ENCODE measurements around the gene ZNF385C. TPM values are rescaled to one million over a fixed set of nuclear protein-coding genes. Genes with fewer than 3 reads are reported as not detected.

The ZNF385C gene
- total RNA-seq, 2 experiments from 2014 or later, result 0.67 to 0.85 TPM

DNA sequence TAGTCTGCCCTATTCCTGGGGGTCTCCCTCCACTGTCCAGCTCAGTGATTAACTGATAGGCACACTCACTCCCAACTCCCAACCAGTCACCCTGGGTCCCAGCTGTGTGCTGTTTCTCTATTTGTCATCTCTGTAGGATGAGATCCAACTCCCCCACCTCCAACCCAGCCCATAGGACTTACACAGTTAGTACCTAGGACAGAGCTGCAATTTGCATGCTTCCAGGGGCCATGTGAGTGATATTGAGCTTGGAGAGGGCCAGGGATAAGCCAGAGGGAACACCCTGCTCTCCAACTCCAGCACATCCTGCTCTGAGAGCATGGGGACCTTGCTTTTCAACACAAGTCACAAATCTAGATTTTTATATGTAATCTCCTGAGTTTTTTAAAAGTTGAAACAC is 56.7 kb downstream of the ZNF385C start:
- Histone ChIP-seq H3K9me3 (ENCODE audit: low read length) (no peaks in the 10 kb centered on the region), H4K20me1 (ENCODE audit: insufficient read depth, low read length) (no peaks in the 10 kb centered on the region), H3K9me2 (ENCODE audit: insufficient read depth, low read length) (no peaks in the 10 kb centered on the region), H3K4me2 (ENCODE audit: low read length) (no peak overlapping the region), H3K79me2 (ENCODE audit: insufficient read depth, low read depth, low read length) (no peaks in the 10 kb centered on the region), H3K27ac (ENCODE audit: low read depth, low read length, poor library complexity, severe bottlenecking) (no peak overlapping the region), H3K4me1 (ENCODE audit: insufficient read depth, low read length, poor library complexity, severe bottlenecking) (no peaks in the 10 kb centered on the region), H3K4me3 (ENCODE audit: low read depth, low read length, poor library complexity, severe bottlenecking) (no peak overlapping the region), H3K36me3 (ENCODE audit: insufficient read depth, low read length) (no peaks in the 10 kb centered on the region), H2AFZ (ENCODE audit: low read length) (no peak overlapping the region)
- no peak for DNase-seq (ENCODE audit: low spot score)
- BruUV-seq (replicated peaks), result no TSS peak
- ChIA-PET CTCF (ENCODE audit: unreplicated experiment) (interaction anchor here (0.6 kb wide), 1 partner anchor 130 kb away, joined by 5 read pairs; no protein-coding TSS in a partner anchor), POLR2A (no interaction called here)
- TF ChIP-seq CTCF (conservative IDR thresholded peaks at IDR 0.05; ENCODE audit: low read length) (no peak), EZH2phosphoT487 (IDR thresholded peaks at IDR 0.05; ENCODE audit: borderline replicate concordance, low read depth, low read length) (no peak)
- intact Hi-C loops (cut with micrococcal nuclease; ENCODE audit: unreplicated experiment), result no loop called here

- Histone ChIP-seq H3K36me3 (ENCODE audit: insufficient read depth, low read length) (no peaks in the 10 kb centered on the region), H4K20me1 (ENCODE audit: insufficient read depth, low read length) (no peaks in the 10 kb centered on the region), H3K79me2 (ENCODE audit: insufficient read depth, low read depth, low read length) (no peaks in the 10 kb centered on the region), H3K4me3 (ENCODE audit: low read depth, low read length, poor library complexity, severe bottlenecking) (no peak overlapping the region), H3K9me3 (ENCODE audit: low read length) (no peaks in the 10 kb centered on the region), H3K4me2 (ENCODE audit: low read length) (no peak overlapping the region), H3K4me1 (ENCODE audit: insufficient read depth, low read length, poor library complexity, severe bottlenecking) (no peaks in the 10 kb centered on the region), H3K9me2 (ENCODE audit: insufficient read depth, low read length) (no peaks in the 10 kb centered on the region), H2AFZ (ENCODE audit: low read length) (no peak overlapping the region), H3K27ac (ENCODE audit: low read depth, low read length, poor library complexity, severe bottlenecking) (no peak overlapping the region)
- POLR2A ChIA-PET, result no interaction called here
- BruUV-seq (replicated peaks), result no TSS peak
- CTCF ChIA-PET (ENCODE audit: unreplicated experiment), result interaction anchor here (0.6 kb wide), 1 partner anchor 131 kb away, joined by 5 read pairs; no protein-coding TSS in a partner anchor
- intact Hi-C loops (cut with micrococcal nuclease; ENCODE audit: unreplicated experiment), result no loop called here
- TF ChIP-seq EZH2phosphoT487 (IDR thresholded peaks at IDR 0.05; ENCODE audit: borderline replicate concordance, low read depth, low read length), result no peak
- no peak for TF ChIP-seq CTCF (conservative IDR thresholded peaks at IDR 0.05; ENCODE audit: low read length)
- DNase-seq (ENCODE audit: low spot score), result no peak
Observed at GRCh38 chr17:42040818-42041217, 57.5 kb downstream of the ZNF385C start.

GRCh38 chr17:42039794-42040763 is 58.2 kb downstream of the ZNF385C start:
- Histone ChIP-seq H2AFZ (ENCODE audit: low read length) (no peak overlapping the region), H3K9me2 (ENCODE audit: insufficient read depth, low read length) (no peaks in the 10 kb centered on the region), H3K79me2 (ENCODE audit: insufficient read depth, low read depth, low read length) (no peaks in the 10 kb centered on the region), H3K27ac (ENCODE audit: low read depth, low read length, poor library complexity, severe bottlenecking) (no peak overlapping the region), H3K4me1 (ENCODE audit: insufficient read depth, low read length, poor library complexity, severe bottlenecking) (no peaks in the 10 kb centered on the region), H3K9me3 (ENCODE audit: low read length) (no peaks in the 10 kb centered on the region), H3K4me2 (ENCODE audit: low read length) (no peak overlapping the region), H3K36me3 (ENCODE audit: insufficient read depth, low read length) (no peaks in the 10 kb centered on the region), H3K4me3 (ENCODE audit: low read depth, low read length, poor library complexity, severe bottlenecking) (no peak overlapping the region), H4K20me1 (ENCODE audit: insufficient read depth, low read length) (no peaks in the 10 kb centered on the region)
- ChIA-PET POLR2A (no interaction called here), CTCF (ENCODE audit: unreplicated experiment) (interaction anchor here (0.6 kb wide), 1 partner anchor 18 kb away, joined by 5 read pairs; no protein-coding TSS in a partner anchor)
- no TSS peak for BruUV-seq (replicated peaks)
- TF ChIP-seq EZH2phosphoT487 (IDR thresholded peaks at IDR 0.05; ENCODE audit: borderline replicate concordance, low read depth, low read length) (no peak), CTCF (conservative IDR thresholded peaks at IDR 0.05; ENCODE audit: low read length) (no peak)
- intact Hi-C loops (cut with micrococcal nuclease; ENCODE audit: unreplicated experiment), result no loop called here
- DNase-seq (ENCODE audit: low spot score), result no peak

Measured in OCI-LY7 (cell line).